H9 (cell line): ENCODE measurements around the gene RNF149. TPM values are rescaled to one million over a fixed set of nuclear protein-coding genes. Genes with fewer than 3 reads are reported as not detected.

ENCODE experiments used
- DNase-seq: peaks from one replicate; pipeline ENCODE4 v3.0.0-alpha.2; 2017
- H2AFZ ChIP-seq: one replicate; pipeline ENCODE4 v1.6.1; 2013; ENCODE audit warnings: mild to moderate bottlenecking, low read length, control low read depth, moderate library complexity
- H2AK5ac ChIP-seq: 2 replicates; pipeline ENCODE4 v1.6.1; 2013; ENCODE audit warnings: low read length, control low read depth, mixed read lengths; ENCODE audit not compliant: insufficient read length
- H2BK120ac ChIP-seq: one replicate; pipeline ENCODE4 v1.6.1; 2013; ENCODE audit warnings: low read depth, mild to moderate bottlenecking, low read length, control low read depth, inconsistent platforms; ENCODE audit not compliant: poor library complexity, severe bottlenecking
- H2BK12ac ChIP-seq: 2 replicates; pipeline ENCODE4 v1.6.1; 2013; ENCODE audit warnings: low read length, control low read depth, mixed read lengths, low read depth; ENCODE audit not compliant: insufficient read length
- H2BK15ac ChIP-seq: 2 replicates; pipeline ENCODE4 v1.6.1; 2013; ENCODE audit warnings: low read depth, low read length, control low read depth
- H2BK20ac ChIP-seq: one replicate; pipeline ENCODE4 v1.6.1; 2013; ENCODE audit warnings: low read depth, mild to moderate bottlenecking, low read length, control low read depth, inconsistent platforms; ENCODE audit not compliant: poor library complexity, severe bottlenecking
- H2BK5ac ChIP-seq: 2 replicates; pipeline ENCODE4 v1.6.1; 2013; ENCODE audit warnings: low read length, control low read depth, mixed read lengths; ENCODE audit not compliant: insufficient read length
- H3K14ac ChIP-seq: 2 replicates; pipeline ENCODE4 v1.6.1; 2013; ENCODE audit warnings: low read length, control low read depth; ENCODE audit not compliant: insufficient read depth
- H3K18ac ChIP-seq: 2 replicates; pipeline ENCODE4 v1.6.1; 2013; ENCODE audit warnings: low read depth, mild to moderate bottlenecking, mixed read lengths, low read length, control low read depth; ENCODE audit not compliant: insufficient read length
- H3K23ac ChIP-seq: 2 replicates; pipeline ENCODE4 v1.6.1; 2013; ENCODE audit warnings: low read length, control low read depth, mixed read lengths, low read depth; ENCODE audit not compliant: insufficient read length
- H3K23me2 ChIP-seq: 2 replicates; pipeline ENCODE4 v1.6.1; 2013; ENCODE audit warnings: low read depth, mild to moderate bottlenecking, mixed read lengths, low read length, control low read depth; ENCODE audit not compliant: insufficient read length, poor library complexity, severe bottlenecking
- H3K27ac ChIP-seq: 2 replicates; pipeline ENCODE4 v1.5.1; 2013; ENCODE audit warnings: low read length, control low read depth, mixed read lengths, low read depth; ENCODE audit not compliant: insufficient read length
- H3K27me3 ChIP-seq: 2 replicates; pipeline ENCODE4 v1.6.1; 2013; ENCODE audit warnings: low read length, control low read depth, inconsistent platforms; ENCODE audit not compliant: insufficient read depth
- H3K4ac ChIP-seq: 2 replicates; pipeline ENCODE4 v1.6.1; 2013; ENCODE audit warnings: low read depth, mild to moderate bottlenecking, control low read depth, inconsistent platforms, low read length, moderate library complexity
- H3K4me1 ChIP-seq: 2 replicates; pipeline ENCODE4 v1.6.1; 2013; ENCODE audit warnings: low read length, control low read depth, inconsistent platforms; ENCODE audit not compliant: insufficient read depth
- H3K4me2 ChIP-seq: 2 replicates; pipeline ENCODE4 v1.6.1; 2013; ENCODE audit warnings: low read length, control low read depth, mixed read lengths; ENCODE audit not compliant: insufficient read length, insufficient read depth
- H3K56ac ChIP-seq: 2 replicates; pipeline ENCODE4 v1.6.1; 2013; ENCODE audit warnings: low read depth, mild to moderate bottlenecking, mixed read lengths, low read length, control low read depth; ENCODE audit not compliant: insufficient read length
- H3K79me1 ChIP-seq: 2 replicates; pipeline ENCODE4 v1.6.1; 2013; ENCODE audit warnings: low read depth, mild to moderate bottlenecking, moderate library complexity, low read length, control low read depth, inconsistent platforms; ENCODE audit not compliant: insufficient read depth, poor library complexity, severe bottlenecking
- H3K79me2 ChIP-seq: 2 replicates; pipeline ENCODE4 v1.6.1; 2013; ENCODE audit warnings: low read length, control low read depth, inconsistent platforms; ENCODE audit not compliant: insufficient read depth
- H3K9ac ChIP-seq: 2 replicates; pipeline ENCODE4 v1.6.1; 2013; ENCODE audit warnings: low read length, control low read depth, mixed read lengths; ENCODE audit not compliant: insufficient read length; ENCODE audit errors: extremely low read depth
- H3K9me3 ChIP-seq: one replicate; pipeline ENCODE4 v1.6.1; 2013; ENCODE audit warnings: low read depth, low read length, inconsistent platforms; ENCODE audit not compliant: control insufficient read depth
- H3T11ph ChIP-seq: one replicate; pipeline ENCODE4 v1.6.1; 2013; ENCODE audit warnings: mild to moderate bottlenecking, low read length, control low read depth, inconsistent platforms
- H4K20me1 ChIP-seq: one replicate; pipeline ENCODE4 v1.6.1; 2013; ENCODE audit not compliant: control insufficient read depth, insufficient read length, insufficient read depth
- H4K5ac ChIP-seq: 2 replicates; pipeline ENCODE4 v1.6.1; 2013; ENCODE audit warnings: low read depth, mild to moderate bottlenecking, mixed read lengths, low read length, control low read depth; ENCODE audit not compliant: insufficient read length
- H4K8ac ChIP-seq: replicated peaks from 2 replicates; pipeline ENCODE4 v1.6.1; 2013; ENCODE audit warnings: low read length, control low read depth, mixed read lengths, low read depth; ENCODE audit not compliant: insufficient read length
- H4K91ac ChIP-seq: 2 replicates; pipeline ENCODE4 v1.6.1; 2013; ENCODE audit warnings: low read depth, mild to moderate bottlenecking, moderate library complexity, mixed read lengths, low read length, control low read depth; ENCODE audit not compliant: insufficient read length
- H3K27ac Mint-ChIP-seq, 3 experiments: 2 replicates in 2 of 3; 3 replicates in 1 of 3; pipeline ENCODE4 v1.8.0; 2020 to 2021; ENCODE audit warnings: mixed read lengths in 3 of 3, mild to moderate bottlenecking in 1 of 3, moderate library complexity in 1 of 3
- H3K27me3 Mint-ChIP-seq: 2 replicates; pipeline ENCODE4 v1.8.0; 2021; ENCODE audit warnings: low read depth, mild to moderate bottlenecking, moderate library complexity, mixed read lengths
- H3K36me3 Mint-ChIP-seq, 3 experiments: 2 replicates in 2 of 3; 3 replicates in 1 of 3; pipeline ENCODE4 v1.8.0; 2020 to 2021; ENCODE audit warnings: low read depth in 3 of 3, mixed read lengths in 3 of 3; ENCODE audit not compliant: insufficient read depth in 1 of 3
- H3K4me1 Mint-ChIP-seq, 2 experiments: 2 replicates each; pipeline ENCODE4 v1.8.0; 2020; ENCODE audit warnings: mixed read lengths in 2 of 2
- H3K4me3 Mint-ChIP-seq, 2 experiments: 2 replicates in 1 of 2; 3 replicates in 1 of 2; pipeline ENCODE4 v1.8.0; 2020 to 2021; ENCODE audit warnings: mild to moderate bottlenecking in 2 of 2, mixed read lengths in 2 of 2, moderate library complexity in 1 of 2
- H3K9me3 Mint-ChIP-seq, 2 experiments: 2 replicates in 1 of 2; 3 replicates in 1 of 2; pipeline ENCODE4 v1.8.0; 2020; ENCODE audit warnings: mild to moderate bottlenecking in 2 of 2, mixed read lengths in 2 of 2, moderate library complexity in 1 of 2
- CTCF ChIP-seq: fragments of 200-600 bp; sonication (generic); conservative IDR thresholded peaks from 3 replicates; pipeline ENCODE4 v1.8.0; 2021; ENCODE audit warnings: antibody characterized with exemption, mild to moderate bottlenecking
- WGBS: extraction: QIAGEN DNeasy Blood & Tissue Kit; methylation state at CpG from one replicate; pipeline ENCODE4 v1.1.7; 2013; ENCODE audit warnings: missing lambda C conversion rate, low lambda C conversion rate, mixed read lengths; ENCODE audit not compliant: insufficient read length; ENCODE audit errors: extremely low coverage; 5-methylcytosine and 5-hydroxymethylcytosine counted together
- total RNA-seq: library from RNA; stranded (reverse); gene quantifications from 2 replicates; pipeline ENCODE4 v1.2.1, GENCODE V29; 2021

The RNF149 gene
- total RNA-seq, 1 experiment from 2014 or later: 18.0 TPM

- no peak overlapping the region for H2AK5ac ChIP-seq
- no peak overlapping the region for H3K14ac ChIP-seq
- Mint-ChIP-seq H3K27me3 (peaks cover 1% of the 10 kb centered on the region; the same call in 1 of the 2 replicates), H3K9me3 (peaks cover 11 to 15% of the 10 kb centered on the region in 2 experiments), H3K4me1 (no peaks in the 10 kb centered on the region; a peak in 1 of 4 replicates), H3K27ac (no peak overlapping the region), H3K4me3 (no peak overlapping the region), H3K36me3 (peaks cover 3 to 8% (median 7%) of the 10 kb centered on the region in 3 experiments; a peak in 5 of 7 replicates)
- H3K27me3 ChIP-seq: no peaks in the 10 kb centered on the region
- H3K4me2 ChIP-seq: no peak overlapping the region
- no peak for DNase-seq
- no peak overlapping the region for H3K4ac ChIP-seq
- no peak overlapping the region for H2BK5ac ChIP-seq
- no peak overlapping the region for H4K8ac ChIP-seq
- no peaks in the 10 kb centered on the region for H3K23me2 ChIP-seq
- no peak overlapping the region for H2BK120ac ChIP-seq
- WGBS: no CpG with 5 or more reads among the region's 1 CpG
- H4K20me1 ChIP-seq: no peaks in the 10 kb centered on the region
- H3K9me3 ChIP-seq: no peaks in the 10 kb centered on the region
- no peak overlapping the region for H2BK12ac ChIP-seq
- H3K79me2 ChIP-seq: no peaks in the 10 kb centered on the region
- H4K91ac ChIP-seq: no peak overlapping the region
- no peak overlapping the region for H3K18ac ChIP-seq
- no peak overlapping the region for H2AFZ ChIP-seq
- H3T11ph ChIP-seq: no peak overlapping the region
- H3K56ac ChIP-seq: no peak overlapping the region
- no peak overlapping the region for H2BK20ac ChIP-seq
- TF ChIP-seq CTCF: no peak
- H3K27ac ChIP-seq: no peak overlapping the region
- no peak overlapping the region for H2BK15ac ChIP-seq
- H3K79me1 ChIP-seq: no peaks in the 10 kb centered on the region
- no peak overlapping the region for H3K9ac ChIP-seq
- no peak overlapping the region for H3K23ac ChIP-seq
- no peak overlapping the region for H4K5ac ChIP-seq
- no peaks in the 10 kb centered on the region for H3K4me1 ChIP-seq
These were observed 77.3 kb downstream of the RNF149 start for GRCh38 chr2:101231240-101231639.
